Bronchial epithelial cell (primary cell): ENCODE data around the gene FCRL2. TPM values are rescaled to one million over a fixed set of nuclear protein-coding genes. Genes with fewer than 3 reads are reported as not detected.

Experiments
- DNase-seq: peaks from one replicate; pipeline ENCODE4 v3.0.0-alpha.2; 2010; ENCODE audit warnings: low read depth
- FAIRE-seq: peaks from 2 replicates; lab custom pipeline; 2011; peaks lifted over from hg19 to GRCh38; lab: Jason Lieb, UNC
- H3K27me3 ChIP-seq: 2 replicates; pipeline ENCODE4 v1.5.1; 2011; ENCODE audit warnings: low read length; ENCODE audit not compliant: control insufficient read depth, insufficient read depth
- H3K36me3 ChIP-seq: 2 replicates; pipeline ENCODE4 v1.5.1; 2011; ENCODE audit warnings: low read length; ENCODE audit not compliant: control insufficient read depth, insufficient read depth
- H3K4me3 ChIP-seq: 2 replicates; pipeline ENCODE4 v1.5.1; 2011; ENCODE audit warnings: mild to moderate bottlenecking, low read depth, low read length, control low read depth
- total RNA-seq: library from RNA; depleted of rRNA; stranded (reverse); fragments of >200 nt; gene quantifications from 2 replicates; pipeline ENCODE4 v1.2.1, GENCODE V29; 2014
- TF ChIP-seq, protein P1 (sequence below): IDR thresholded peaks from 2 replicates; pipeline ENCODE4 v1.5.1; 2011; ENCODE audit warnings: mild to moderate bottlenecking, moderate library complexity, low read length, control low read depth, inconsistent platforms; ENCODE audit not compliant: insufficient read depth, severe bottlenecking

FCRL2 gene
- total RNA-seq, 1 donor from 2014 or later = not detected

- no peak for DNase-seq
- Histone ChIP-seq H3K27me3 (no peaks in the 10 kb centered on the region), H3K4me3 (no peak overlapping the region), H3K36me3 (no peaks in the 10 kb centered on the region)
- TF ChIP-seq, protein P1, sequence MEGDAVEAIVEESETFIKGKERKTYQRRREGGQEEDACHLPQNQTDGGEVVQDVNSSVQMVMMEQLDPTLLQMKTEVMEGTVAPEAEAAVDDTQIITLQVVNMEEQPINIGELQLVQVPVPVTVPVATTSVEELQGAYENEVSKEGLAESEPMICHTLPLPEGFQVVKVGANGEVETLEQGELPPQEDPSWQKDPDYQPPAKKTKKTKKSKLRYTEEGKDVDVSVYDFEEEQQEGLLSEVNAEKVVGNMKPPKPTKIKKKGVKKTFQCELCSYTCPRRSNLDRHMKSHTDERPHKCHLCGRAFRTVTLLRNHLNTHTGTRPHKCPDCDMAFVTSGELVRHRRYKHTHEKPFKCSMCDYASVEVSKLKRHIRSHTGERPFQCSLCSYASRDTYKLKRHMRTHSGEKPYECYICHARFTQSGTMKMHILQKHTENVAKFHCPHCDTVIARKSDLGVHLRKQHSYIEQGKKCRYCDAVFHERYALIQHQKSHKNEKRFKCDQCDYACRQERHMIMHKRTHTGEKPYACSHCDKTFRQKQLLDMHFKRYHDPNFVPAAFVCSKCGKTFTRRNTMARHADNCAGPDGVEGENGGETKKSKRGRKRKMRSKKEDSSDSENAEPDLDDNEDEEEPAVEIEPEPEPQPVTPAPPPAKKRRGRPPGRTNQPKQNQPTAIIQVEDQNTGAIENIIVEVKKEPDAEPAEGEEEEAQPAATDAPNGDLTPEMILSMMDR = no peak
- no peak for FAIRE-seq
Measured at GRCh38 chr1:157782931-157783330, 6.0 kb upstream of the FCRL2 start.

GRCh38 chr1:157781048-157781447 is 4.1 kb upstream of the FCRL2 start:
- H3K36me3 ChIP-seq = no peaks in the 10 kb centered on the region
- H3K4me3 ChIP-seq = no peak overlapping the region
- DNase-seq (no peak), FAIRE-seq (no peak)
- H3K27me3 ChIP-seq = no peaks in the 10 kb centered on the region
- TF ChIP-seq, protein P1 = no peak

- no peak for FAIRE-seq
- TF ChIP-seq, protein P1 = no peak
- no peaks in the 10 kb centered on the region for H3K36me3 ChIP-seq
- no peak for DNase-seq
- no peak overlapping the region for H3K4me3 ChIP-seq
- H3K27me3 ChIP-seq = no peaks in the 10 kb centered on the region
Measured at GRCh38 chr1:157775101-157775870, 1.6 kb downstream of the FCRL2 start.

GRCh38 chr1:157774412-157774811 is 2.5 kb downstream of the FCRL2 start:
- DNase-seq (no peak), FAIRE-seq (no peak)
- TF ChIP-seq, protein P1 = no peak
- Histone ChIP-seq H3K36me3 (no peaks in the 10 kb centered on the region), H3K4me3 (no peak overlapping the region), H3K27me3 (no peaks in the 10 kb centered on the region)

DNA sequence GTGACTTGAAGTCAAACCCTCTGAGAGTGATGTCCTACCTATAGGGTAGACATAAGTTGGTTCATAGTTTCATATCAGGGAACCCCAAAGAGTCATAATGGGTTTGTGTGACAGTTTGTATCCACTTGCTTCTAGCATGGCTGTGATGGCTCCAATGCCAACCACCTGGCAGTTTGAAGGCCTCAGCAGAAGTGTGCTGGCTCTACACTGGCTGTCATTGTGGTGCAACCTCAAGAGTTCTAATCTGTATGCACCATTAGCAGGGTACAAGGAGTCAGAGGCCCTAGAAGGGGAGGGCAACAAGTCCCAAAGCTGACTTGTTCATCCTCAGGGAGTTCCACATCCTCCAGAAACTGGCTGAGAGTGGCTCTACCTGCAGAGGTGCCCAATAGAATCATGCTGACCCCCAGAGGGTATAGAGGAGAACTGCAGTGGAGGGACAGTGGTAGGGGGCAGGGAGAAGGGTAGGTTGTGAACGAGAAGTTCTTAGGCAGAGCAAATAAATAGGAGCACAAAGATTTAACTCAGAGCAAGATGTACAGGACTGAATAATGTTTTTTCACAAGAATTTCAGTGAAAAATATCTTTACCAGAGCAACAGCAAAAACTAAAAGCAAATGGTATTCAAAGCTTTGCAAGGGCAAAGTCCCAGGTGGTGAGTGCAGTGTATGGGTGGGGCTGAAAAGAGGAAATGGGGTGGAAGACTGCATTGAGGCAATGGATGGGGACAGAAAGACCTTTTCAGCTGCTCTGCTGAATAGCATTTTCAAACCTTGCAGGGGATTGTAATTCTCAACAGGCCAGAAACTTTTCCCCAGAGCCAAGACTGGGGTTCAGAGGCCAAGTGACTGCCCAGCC is 3.2 kb downstream of the FCRL2 start:
- Histone ChIP-seq H3K27me3 (no peaks in the 10 kb centered on the region), H3K36me3 (no peaks in the 10 kb centered on the region), H3K4me3 (no peak overlapping the region)
- TF ChIP-seq, protein P1 = no peak
- DNase-seq = no peak
- no peak for FAIRE-seq
